Kidney (tissue), 14 donors: ENCODE measurements around the gene GCM1. TPM values are rescaled to one million over a fixed set of nuclear protein-coding genes. Genes with fewer than 3 reads are reported as not detected.

ENCODE experiments used
- DNase-seq, 5 donors: peaks; one replicate each; pipeline ENCODE4 v3.0.0-alpha.2; 2013 to 2020
- FAIRE-seq: peaks from 2 replicates; lab custom pipeline; 2012; peaks lifted over from hg19 to GRCh38; lab: Jason Lieb, UNC
- H3K27ac ChIP-seq, 2 donors: one replicate each; pipeline ENCODE4 v1.7.0; 2013; ENCODE audit warnings: low read depth in 2 of 2, low read length in 2 of 2, inconsistent platforms in 1 of 2
- H3K27me3 ChIP-seq: one replicate; pipeline ENCODE4 v1.7.1; 2013; ENCODE audit warnings: low read length, inconsistent platforms; ENCODE audit not compliant: control insufficient read depth, insufficient read depth
- H3K36me3 ChIP-seq, 3 donors: one replicate each; pipeline versions ENCODE4 v1.7.0 to v1.7.1; 2013; ENCODE audit warnings: low read length in 3 of 3, control low read depth in 1 of 3, inconsistent platforms in 1 of 3; ENCODE audit not compliant: insufficient read depth in 3 of 3, control insufficient read depth in 2 of 3
- H3K4me1 ChIP-seq, 3 donors: one replicate each; pipeline versions ENCODE4 v1.7.0 to v1.7.1; 2013; ENCODE audit warnings: low read length in 3 of 3, inconsistent platforms in 1 of 3, low read depth in 1 of 3; ENCODE audit not compliant: control insufficient read depth in 2 of 3, insufficient read depth in 2 of 3
- H3K4me3 ChIP-seq, 3 donors: one replicate each; pipeline versions ENCODE4 v1.7.0 to v1.8.1; 2013; ENCODE audit warnings: low read length in 3 of 3, control low read depth in 1 of 3, inconsistent platforms in 1 of 3
- H3K9ac ChIP-seq, 3 donors: one replicate each; pipeline versions ENCODE4 v1.7.0 to v1.7.1; 2013; ENCODE audit warnings: low read length in 3 of 3, control low read depth in 1 of 3, inconsistent platforms in 1 of 3
- H3K9me3 ChIP-seq, 3 donors: one replicate each; pipeline versions ENCODE4 v1.7.0 to v1.7.1; 2013; ENCODE audit warnings: low read length in 3 of 3, control low read depth in 1 of 3, inconsistent platforms in 1 of 3; ENCODE audit not compliant: control insufficient read depth in 2 of 3, insufficient read depth in 1 of 3
- CTCF ChIP-seq: IDR thresholded peaks from 3 replicates; pipeline ENCODE4 v1.5.1; 2012; ENCODE audit warnings: mild to moderate bottlenecking, moderate library complexity, borderline replicate concordance; ENCODE audit not compliant: insufficient read depth; ENCODE audit errors: extremely low read depth
- intact Hi-C: fragments of 100-400 bp; cut with DNase I; formaldehyde crosslinking; loops from one replicate; pipeline ENCODE4 v1.11.1; 2022
- polyA plus RNA-seq: library from polyadenylated mRNA; stranded (reverse); fragments of 350-450 nt; fragmentation: Illumina TruSeq; extraction: RNeasy Lipid Tissue Mini Kit (QIAGEN cat#74804); gene quantifications from one replicate; pipeline ENCODE4 v1.2.3, GENCODE V29; 2014; ENCODE audit warnings: low read depth, low replicate concordance; ENCODE audit not compliant: insufficient read depth
- total RNA-seq: library from RNA; stranded (reverse); fragmentation: NEBNext Ultra II Directional; extraction: Animal tissue kit (Norgen Biotek cat#: 25700); gene quantifications from one replicate; pipeline ENCODE4 v1.2.1, GENCODE V29; 2021
- donor health status: control.
- donor health status: control.
- donor health status: control.
- donor health status: control.
- donor health status: control.
- donor health status: DM: yes; HTN: yes; CAD: no.
- donor health status: Normal renal cell carcinoma (clear cell type).

Gene GCM1
- total and polyA plus RNA-seq, 2 donors from 2014 or later: 0.37 to 0.72 TPM

DNA sequence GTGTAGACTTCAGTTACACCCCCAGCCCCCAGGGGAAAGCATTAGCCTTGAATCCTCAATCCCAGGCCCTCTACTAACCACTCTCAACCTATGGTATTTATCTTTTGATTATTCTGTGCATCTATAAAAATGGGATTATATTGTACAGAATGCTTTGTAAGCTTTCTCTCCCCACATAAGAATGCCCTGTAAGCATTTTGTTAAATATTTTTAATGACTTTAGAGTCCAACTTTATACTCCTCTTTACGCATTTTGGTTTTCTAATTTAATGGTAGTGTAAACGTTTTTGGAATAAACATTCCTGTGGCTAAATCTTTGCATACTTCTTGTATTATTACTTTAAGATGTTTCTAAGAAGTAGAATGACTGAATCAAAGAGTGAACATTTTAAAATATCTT, 48.1 kb downstream of the GCM1 start:
- Histone ChIP-seq H3K27me3 (no peaks in the 10 kb centered on the region), H3K9ac (no peak overlapping the region), H3K4me3 (no peak overlapping the region), H3K4me1 (no peaks in the 10 kb centered on the region), H3K27ac (no peak overlapping the region), H3K9me3 (no peaks in the 10 kb centered on the region), H3K36me3 (peaks cover 5 to 37% (median 20%) of the 10 kb centered on the region in 3 donors)
- FAIRE-seq (no peak), DNase-seq (no peak)
- TF ChIP-seq CTCF: no peak
- intact Hi-C loops: no loop called here

GRCh38 chr6:53095716-53096115, 52.9 kb downstream of the GCM1 start:
- intact Hi-C loops: no loop called here
- FAIRE-seq (no peak), DNase-seq (no peak)
- Histone ChIP-seq H3K27ac (no peak overlapping the region), H3K27me3 (no peaks in the 10 kb centered on the region), H3K9me3 (no peaks in the 10 kb centered on the region), H3K4me1 (no peaks in the 10 kb centered on the region), H3K4me3 (no peak overlapping the region), H3K36me3 (peaks cover 9 to 75% (median 28%) of the 10 kb centered on the region in 3 donors), H3K9ac (no peak overlapping the region)
- TF ChIP-seq CTCF: no peak

GRCh38 chr6:53095270-53095669, 53.4 kb downstream of the GCM1 start:
- Histone ChIP-seq H3K27ac (no peak overlapping the region), H3K9ac (no peak overlapping the region), H3K4me3 (no peak overlapping the region), H3K27me3 (no peaks in the 10 kb centered on the region), H3K36me3 (peaks cover 9 to 77% (median 26%) of the 10 kb centered on the region in 3 donors), H3K9me3 (no peaks in the 10 kb centered on the region), H3K4me1 (peaks cover 0 to 4% (median 0%) of the 10 kb centered on the region in 3 donors)
- DNase-seq: no peak
- intact Hi-C loops: no loop called here
- no peak for TF ChIP-seq CTCF
- no peak for FAIRE-seq

GRCh38 chr6:53090576-53090975, 58.1 kb downstream of the GCM1 start:
- no peak for FAIRE-seq

More at GRCh38 chr6:53090576-53090975, 58.1 kb downstream of the GCM1 start:
- Histone ChIP-seq H3K4me1 (peaks cover 0 to 7% (median 3%) of the 10 kb centered on the region in 3 donors), H3K27ac (no peak overlapping the region), H3K36me3 (peaks cover 4 to 56% (median 20%) of the 10 kb centered on the region in 3 donors), H3K4me3 (no peak overlapping the region), H3K27me3 (no peaks in the 10 kb centered on the region), H3K9ac (no peak overlapping the region), H3K9me3 (no peaks in the 10 kb centered on the region)
- intact Hi-C loops: no loop called here
- TF ChIP-seq CTCF: no peak
- no peak for DNase-seq
